Measurements from ENCODE around the gene AXDND1.

DNA sequence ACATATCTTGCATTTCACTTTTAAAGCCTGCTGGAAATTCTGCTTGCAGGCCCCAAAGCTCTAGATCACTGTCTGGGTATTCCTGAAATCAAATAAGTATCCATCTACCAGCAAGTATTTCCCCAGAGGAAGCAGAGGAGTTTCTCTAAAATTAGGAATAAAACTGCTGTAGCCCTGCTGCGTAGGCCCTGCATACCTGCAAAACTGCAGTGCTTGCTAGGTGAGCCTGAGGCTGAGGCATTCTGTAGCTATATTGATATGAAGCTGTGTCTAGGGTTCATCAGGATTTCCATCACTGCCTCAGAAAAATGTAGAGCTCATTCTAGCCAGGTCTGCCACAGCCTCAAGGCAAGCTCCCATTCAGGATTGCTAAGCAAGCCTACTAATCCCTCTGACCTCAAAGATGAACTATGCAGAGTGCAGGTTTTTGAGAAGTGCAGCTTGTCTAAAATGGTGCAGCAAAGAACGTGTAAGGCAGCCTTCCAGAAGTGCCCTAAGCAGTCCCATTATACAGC, 181.3 kb downstream of the AXDND1 start:
- TF ChIP-seq EZH2 (IDR thresholded peaks at IDR 0.05; ENCODE audit: low read length): no peak
- TF ChIP-seq, protein P1, sequence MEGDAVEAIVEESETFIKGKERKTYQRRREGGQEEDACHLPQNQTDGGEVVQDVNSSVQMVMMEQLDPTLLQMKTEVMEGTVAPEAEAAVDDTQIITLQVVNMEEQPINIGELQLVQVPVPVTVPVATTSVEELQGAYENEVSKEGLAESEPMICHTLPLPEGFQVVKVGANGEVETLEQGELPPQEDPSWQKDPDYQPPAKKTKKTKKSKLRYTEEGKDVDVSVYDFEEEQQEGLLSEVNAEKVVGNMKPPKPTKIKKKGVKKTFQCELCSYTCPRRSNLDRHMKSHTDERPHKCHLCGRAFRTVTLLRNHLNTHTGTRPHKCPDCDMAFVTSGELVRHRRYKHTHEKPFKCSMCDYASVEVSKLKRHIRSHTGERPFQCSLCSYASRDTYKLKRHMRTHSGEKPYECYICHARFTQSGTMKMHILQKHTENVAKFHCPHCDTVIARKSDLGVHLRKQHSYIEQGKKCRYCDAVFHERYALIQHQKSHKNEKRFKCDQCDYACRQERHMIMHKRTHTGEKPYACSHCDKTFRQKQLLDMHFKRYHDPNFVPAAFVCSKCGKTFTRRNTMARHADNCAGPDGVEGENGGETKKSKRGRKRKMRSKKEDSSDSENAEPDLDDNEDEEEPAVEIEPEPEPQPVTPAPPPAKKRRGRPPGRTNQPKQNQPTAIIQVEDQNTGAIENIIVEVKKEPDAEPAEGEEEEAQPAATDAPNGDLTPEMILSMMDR (optimal IDR thresholded peaks at IDR 0.05 in 1 of 3, IDR thresholded peaks at IDR 0.05 in 1 of 3, conservative IDR thresholded peaks at IDR 0.05 in 1 of 3; ENCODE audit: extremely low read depth in 1 of 3, insufficient read depth in 2 of 3, low read length in 3 of 3): no peak

Measured in keratinocyte (primary cell).